ENCODE results near the gene TCAP.

The TCAP gene

DNA sequence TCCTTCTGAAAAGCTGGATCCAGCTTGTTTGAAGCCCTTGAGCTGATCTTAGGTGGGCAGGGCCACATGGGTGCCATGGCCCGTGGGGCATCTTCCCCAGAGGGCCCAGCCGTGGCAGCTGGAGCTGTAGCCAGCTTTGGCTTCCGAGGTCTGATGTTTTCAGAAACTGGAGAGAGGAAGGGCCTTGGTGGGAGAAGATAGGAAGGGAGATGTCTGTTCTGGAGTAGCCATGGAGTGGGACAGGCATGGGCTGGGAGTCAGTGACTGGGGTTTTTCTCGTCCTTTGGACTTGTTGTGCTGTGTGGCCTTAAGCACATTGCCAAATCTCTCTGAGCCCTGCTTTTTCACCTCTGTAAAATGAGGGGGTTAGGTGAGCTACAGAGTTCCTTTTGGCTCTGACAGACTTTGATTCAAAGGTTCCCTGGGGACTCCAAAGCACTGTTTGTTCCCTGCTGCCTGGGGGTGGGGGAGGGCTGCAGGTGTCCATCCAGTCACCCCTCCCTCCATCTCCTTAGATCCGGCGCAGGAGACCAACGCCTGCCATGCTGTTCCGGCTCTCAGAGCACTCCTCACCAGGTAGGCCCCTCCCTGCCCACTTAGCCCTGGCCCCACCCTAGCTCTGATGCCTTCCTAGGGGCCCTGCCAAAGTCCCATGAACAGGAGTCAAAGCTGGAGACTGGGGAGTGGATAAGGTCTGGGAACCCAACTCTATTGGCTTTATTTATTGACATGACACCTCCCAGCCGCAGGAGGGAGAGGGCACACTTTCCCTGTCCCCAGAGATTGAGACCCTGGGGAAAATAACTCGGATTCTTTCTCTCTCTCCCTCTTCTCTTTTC is 36.3 kb upstream of the TCAP start:
- H3K4me3 Mint-ChIP-seq = peak overlapping the region; percentile 18 to 34 (median 21)
- TF ChIP-seq, protein P1, sequence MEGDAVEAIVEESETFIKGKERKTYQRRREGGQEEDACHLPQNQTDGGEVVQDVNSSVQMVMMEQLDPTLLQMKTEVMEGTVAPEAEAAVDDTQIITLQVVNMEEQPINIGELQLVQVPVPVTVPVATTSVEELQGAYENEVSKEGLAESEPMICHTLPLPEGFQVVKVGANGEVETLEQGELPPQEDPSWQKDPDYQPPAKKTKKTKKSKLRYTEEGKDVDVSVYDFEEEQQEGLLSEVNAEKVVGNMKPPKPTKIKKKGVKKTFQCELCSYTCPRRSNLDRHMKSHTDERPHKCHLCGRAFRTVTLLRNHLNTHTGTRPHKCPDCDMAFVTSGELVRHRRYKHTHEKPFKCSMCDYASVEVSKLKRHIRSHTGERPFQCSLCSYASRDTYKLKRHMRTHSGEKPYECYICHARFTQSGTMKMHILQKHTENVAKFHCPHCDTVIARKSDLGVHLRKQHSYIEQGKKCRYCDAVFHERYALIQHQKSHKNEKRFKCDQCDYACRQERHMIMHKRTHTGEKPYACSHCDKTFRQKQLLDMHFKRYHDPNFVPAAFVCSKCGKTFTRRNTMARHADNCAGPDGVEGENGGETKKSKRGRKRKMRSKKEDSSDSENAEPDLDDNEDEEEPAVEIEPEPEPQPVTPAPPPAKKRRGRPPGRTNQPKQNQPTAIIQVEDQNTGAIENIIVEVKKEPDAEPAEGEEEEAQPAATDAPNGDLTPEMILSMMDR (IDR thresholded peaks at IDR 0.05; ENCODE audit: unreplicated experiment in 3 of 3) = no peak
- H3K27ac Mint-ChIP-seq = no peak overlapping the region
- no peaks in the 10 kb centered on the region for H3K36me3 Mint-ChIP-seq (ENCODE audit: low read depth)
- peaks cover 27% of the 10 kb centered on the region for H3K4me1 Mint-ChIP-seq
- peaks cover 72% of the 10 kb centered on the region for H3K27me3 Mint-ChIP-seq (ENCODE audit: low read depth)
- H3K9me3 Mint-ChIP-seq = no peaks in the 10 kb centered on the region

DNA sequence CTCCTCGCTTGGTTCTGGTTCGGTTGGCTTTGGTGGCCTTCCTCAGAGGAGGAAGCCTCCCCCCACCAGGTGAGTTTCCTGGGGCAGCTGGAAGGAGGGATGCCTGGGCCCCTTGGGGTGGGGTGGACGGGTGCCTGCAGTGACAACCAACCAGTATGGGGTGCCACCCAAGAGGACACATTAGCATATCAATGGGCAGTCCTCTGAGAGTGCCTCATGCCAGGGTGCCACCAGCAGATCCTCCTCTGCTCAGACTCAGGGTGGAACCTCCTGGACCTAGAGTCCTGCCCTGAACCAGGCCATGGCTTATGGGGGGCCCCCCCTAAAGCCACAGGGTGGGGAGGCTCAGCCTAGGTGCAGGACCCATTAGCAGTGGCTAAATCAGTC is 35.7 kb upstream of the TCAP start:
- H3K27ac Mint-ChIP-seq = no peak overlapping the region
- H3K4me1 Mint-ChIP-seq = peaks cover 31% of the 10 kb centered on the region
- no peaks in the 10 kb centered on the region for H3K36me3 Mint-ChIP-seq (ENCODE audit: low read depth)
- no peaks in the 10 kb centered on the region for H3K9me3 Mint-ChIP-seq
- peaks cover 69% of the 10 kb centered on the region for H3K27me3 Mint-ChIP-seq (ENCODE audit: low read depth)
- TF ChIP-seq, protein P1 (IDR thresholded peaks at IDR 0.05; ENCODE audit: unreplicated experiment in 3 of 3) = no peak
- H3K4me3 Mint-ChIP-seq = peak overlapping the region in 1 of 3 experiments; percentile 19

DNA sequence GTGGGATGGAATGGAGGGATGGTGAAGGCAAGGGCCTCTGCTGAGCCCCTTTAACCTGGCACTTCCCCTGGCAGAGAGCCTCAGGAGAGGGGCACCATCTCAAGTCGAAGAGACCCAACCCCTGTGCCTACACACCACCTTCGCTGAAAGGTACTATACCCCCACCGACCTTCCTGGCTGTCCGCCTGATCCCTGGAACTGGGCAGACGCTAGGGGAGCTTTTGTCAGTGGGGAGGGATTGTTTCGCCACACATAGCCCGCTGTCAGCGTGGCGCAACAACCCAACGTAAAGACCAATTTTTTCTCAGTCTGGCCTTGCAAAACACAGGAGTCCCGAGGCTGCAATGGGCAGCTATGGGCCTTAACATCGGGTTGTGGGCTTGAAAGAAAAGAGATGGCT is 35.3 kb upstream of the TCAP start:
- Mint-ChIP-seq H3K9me3 (no peaks in the 10 kb centered on the region), H3K27me3 (ENCODE audit: low read depth) (peaks cover 65% of the 10 kb centered on the region), H3K4me3 (no peak overlapping the region), H3K4me1 (peaks cover 31% of the 10 kb centered on the region), H3K27ac (no peak overlapping the region), H3K36me3 (ENCODE audit: low read depth) (no peaks in the 10 kb centered on the region)
- TF ChIP-seq, protein P1 (IDR thresholded peaks at IDR 0.05; ENCODE audit: unreplicated experiment in 3 of 3) = no peak

DNA sequence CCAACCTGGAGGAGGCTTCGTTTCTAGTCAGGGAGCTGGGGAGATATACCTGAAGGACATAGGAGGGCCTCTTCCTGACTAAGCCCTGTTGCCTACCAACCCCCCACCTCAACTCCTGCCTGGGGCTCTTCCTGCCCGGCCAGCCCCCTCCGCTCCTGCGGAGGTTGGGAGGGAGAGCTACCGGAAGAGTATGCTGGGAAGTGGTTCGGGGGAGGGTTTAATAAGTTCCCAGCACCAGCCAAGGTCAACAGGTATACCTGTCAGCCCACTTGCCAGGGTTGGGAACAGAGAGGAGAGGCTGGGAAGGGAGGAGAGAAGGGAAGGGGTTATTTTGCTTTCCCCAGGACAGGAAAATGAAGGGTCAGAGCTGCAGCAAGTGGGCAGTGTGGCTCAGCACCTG is 33.7 kb upstream of the TCAP start:
- Mint-ChIP-seq H3K9me3 (no peaks in the 10 kb centered on the region), H3K27ac (peak overlapping the region in 2 of 3 experiments; percentile 39 to 74), H3K4me1 (peaks cover 19% of the 10 kb centered on the region), H3K4me3 (peak overlapping the region in 2 of 3 experiments; percentile 5 to 33), H3K27me3 (ENCODE audit: low read depth) (peaks cover 50% of the 10 kb centered on the region), H3K36me3 (ENCODE audit: low read depth) (no peaks in the 10 kb centered on the region)
- TF ChIP-seq, protein P1 (IDR thresholded peaks at IDR 0.05; ENCODE audit: unreplicated experiment in 3 of 3) = no peak

DNA sequence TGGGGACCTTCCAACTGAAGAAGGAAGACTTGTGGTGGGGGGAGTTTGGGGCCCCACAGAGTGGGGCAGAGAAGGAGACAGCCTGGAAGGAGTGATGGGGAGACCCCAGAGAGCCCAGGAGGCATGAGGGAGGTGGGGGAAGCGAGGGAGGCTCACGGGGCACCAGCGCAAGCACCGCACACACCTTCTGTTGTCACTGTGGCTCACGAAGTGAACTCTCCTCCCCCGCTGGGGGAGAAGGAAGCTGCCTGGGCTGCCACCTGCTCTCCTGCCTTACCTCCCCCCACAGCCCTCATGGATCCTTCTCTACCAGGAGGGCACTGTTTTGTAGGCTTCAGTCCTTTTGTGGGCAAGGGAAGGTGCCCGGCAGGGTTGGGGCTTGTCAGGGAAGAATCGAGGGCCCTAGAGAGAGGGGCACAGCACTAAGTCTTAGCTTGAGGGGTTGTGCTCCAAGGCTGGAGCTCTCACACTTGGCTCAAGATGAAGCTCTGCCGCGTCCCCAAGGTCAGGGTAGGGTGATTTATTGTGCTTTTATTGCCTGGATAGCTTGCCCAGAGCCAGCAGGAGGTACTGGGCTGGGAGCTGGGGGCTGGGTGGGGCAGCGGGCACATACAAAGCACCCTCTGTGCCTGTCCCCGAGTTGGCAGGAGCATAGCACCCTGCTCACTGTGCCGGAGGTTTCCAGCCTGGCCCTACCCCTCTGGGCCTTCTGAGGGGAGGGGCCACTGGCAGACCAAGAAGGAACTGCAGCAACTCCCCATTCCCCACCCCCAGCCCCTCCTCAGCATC is 32.8 kb upstream of the TCAP start:
- Mint-ChIP-seq H3K36me3 (ENCODE audit: low read depth) (no peaks in the 10 kb centered on the region), H3K27ac (peak overlapping the region in 1 of 3 experiments; percentile 74), H3K9me3 (no peaks in the 10 kb centered on the region), H3K27me3 (ENCODE audit: low read depth) (peaks cover 44% of the 10 kb centered on the region), H3K4me3 (peak overlapping the region in 2 of 3 experiments; percentile 5 to 33), H3K4me1 (peaks cover 24% of the 10 kb centered on the region)
- TF ChIP-seq, protein P1 (IDR thresholded peaks at IDR 0.05; ENCODE audit: unreplicated experiment in 3 of 3) = no peak

Measured in nephron (organoid).